ENCODE data around the gene MTARC1.

MTARC1 gene

DNA sequence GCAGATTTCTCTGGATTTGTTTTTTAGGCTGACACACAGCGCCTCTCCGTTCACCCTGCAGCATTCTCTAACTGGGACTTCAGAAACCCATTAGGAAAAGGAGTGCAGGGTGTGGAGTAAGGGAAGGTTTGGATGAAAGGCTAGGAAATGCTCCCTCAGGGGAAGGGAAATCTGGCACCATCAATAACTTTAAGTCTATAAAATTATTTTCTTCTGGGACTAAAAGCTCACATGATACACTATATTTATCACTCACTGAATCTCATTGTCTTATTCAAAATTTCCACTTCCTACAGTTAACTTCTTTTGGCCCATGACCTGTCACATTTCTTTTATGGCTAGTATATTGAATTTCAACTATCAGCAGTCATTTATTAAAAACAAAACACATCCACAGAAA, 46.7 kb downstream of the MTARC1 start:
- DNase-seq (ENCODE audit: low spot score) = no peak

DNA sequence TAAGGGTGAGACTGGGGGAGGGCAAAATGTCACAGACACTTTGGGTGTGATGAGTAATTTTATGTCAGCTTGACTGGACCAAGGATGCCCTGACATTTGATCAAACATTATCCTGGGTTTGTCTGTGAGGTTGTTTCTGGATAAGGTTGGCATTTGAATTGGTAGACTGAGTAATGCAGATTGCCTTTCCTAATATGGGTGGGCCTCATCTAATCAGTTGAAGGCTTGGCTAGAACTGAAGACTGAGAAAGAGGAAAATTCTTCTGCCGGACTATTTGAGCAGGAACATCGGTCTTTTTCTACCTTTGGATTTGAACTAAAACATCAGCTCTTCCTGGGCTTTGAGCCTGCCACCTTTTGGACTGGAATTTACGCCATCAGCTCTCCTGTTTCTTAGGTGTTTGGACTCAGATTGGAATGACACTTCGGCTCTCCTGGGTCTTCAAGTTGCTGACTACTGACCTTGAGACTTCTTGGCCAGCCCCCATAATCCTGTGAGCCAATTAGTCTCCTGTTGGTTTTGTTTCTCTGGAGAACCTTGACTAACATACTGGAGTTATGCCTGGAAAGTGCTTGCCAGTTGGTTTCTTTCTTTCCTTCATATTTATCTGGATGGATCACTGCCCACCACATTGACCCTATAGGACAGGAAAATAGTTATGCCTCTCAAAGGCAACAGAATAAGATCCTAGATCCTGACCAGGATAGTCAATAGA, 47.6 kb downstream of the MTARC1 start:
- DNase-seq (ENCODE audit: low spot score) = no peak

All from HuH-7.5 (cell line).